ENCODE results near the gene GYS1.
"Not testable (repeated sequence)": the region's sequence is repeated elsewhere in the genome, so short reads cannot be mapped to it uniquely, and the experiment has no call there.

- not testable (repeated sequence) for TF ChIP-seq CTCF (conservative IDR thresholded peaks at IDR 0.05 in 1 of 2, IDR thresholded peaks at IDR 0.05 in 1 of 2; ENCODE audit: extremely low read depth in 1 of 2, insufficient read depth in 1 of 2, low read depth in 1 of 2, low read length in 2 of 2); EZH2 (IDR thresholded peaks at IDR 0.05; ENCODE audit: borderline replicate concordance, low read length)
Observed at GRCh38 chr19:49024233-49024632, 31.1 kb upstream of the GYS1 start, which contains the start of gene CGB3.

Measured in mammary epithelial cell (primary cell).